GM19372 (cell line): ENCODE data around the gene PRKAR1B.

Experiments
- ATAC-seq: cut with Tn5 transposase; IDR thresholded peaks from one replicate; pipeline ENCODE4 v1.9.1; 2021; ENCODE audit warnings: mild to moderate bottlenecking, low read depth, moderate library complexity; ENCODE audit not compliant: unreplicated experiment

PRKAR1B gene

DNA sequence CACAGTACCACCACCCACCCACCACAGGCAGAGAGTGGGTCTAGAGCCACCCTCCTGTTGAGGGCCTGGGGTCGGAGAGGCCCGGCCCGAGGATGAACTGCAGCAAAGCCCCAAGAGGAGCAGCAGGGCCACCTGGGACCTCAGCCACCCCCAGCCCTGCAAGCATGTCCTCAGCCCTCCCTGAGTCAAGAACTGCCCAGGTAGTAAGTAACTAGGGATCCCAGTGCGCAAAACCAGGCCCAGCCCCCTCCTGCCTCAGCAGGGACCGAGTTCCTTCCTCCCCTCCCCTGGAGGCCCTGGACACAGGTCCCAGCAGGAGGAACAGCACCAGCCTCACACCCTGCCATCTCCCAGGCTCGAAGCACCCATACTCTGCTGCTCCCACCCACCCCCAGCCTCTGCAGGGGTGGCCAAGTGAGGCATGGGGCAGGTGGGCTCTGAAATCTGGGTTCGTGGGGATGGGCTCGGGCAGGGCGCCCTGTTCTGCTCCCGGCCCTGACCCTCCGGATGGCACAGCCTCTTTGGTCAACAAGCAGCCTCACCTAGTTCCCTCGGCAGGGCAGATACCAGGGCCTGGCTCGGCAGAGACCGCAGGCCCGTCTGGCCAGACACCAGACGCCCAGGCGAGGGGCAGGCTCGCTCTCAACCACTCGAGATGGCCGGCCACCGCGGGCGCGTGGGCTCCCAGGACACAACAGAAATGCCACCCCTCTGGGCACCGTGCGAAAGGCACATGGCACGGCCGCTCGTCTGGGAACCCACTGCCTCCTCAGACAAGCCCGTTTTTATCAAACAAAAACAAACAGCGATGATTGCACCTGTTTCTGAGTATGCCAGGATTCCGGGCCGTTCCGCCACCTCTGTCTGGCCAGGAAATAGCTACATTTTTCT is 222.6 kb downstream of the PRKAR1B start:
- ATAC-seq: no peak

DNA sequence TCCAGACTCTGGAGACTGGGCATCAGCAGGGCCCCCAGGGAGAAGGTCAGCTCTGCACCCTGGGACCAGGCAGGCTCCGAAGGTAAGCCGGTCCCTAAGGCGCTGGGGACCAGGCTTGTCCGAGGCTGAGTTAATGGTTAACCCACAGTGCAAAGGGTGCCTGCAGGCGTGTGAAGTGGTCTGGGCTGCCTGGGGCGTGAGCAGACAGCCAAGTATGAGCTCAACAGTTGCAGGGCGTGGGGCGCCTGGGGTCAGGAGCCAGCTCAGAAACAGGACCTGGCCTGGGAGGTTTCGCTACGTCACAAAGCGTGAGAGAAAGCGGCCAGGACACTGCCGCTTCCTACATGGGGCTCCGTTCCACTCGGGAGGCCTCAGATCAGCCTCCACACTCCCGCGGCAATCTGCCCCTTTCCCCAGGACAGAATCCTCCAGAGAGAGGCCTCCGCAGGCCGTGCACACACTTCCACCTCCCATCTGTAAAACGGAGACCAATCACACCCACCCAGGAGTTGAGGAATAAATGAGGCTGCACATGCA is 223.4 kb downstream of the PRKAR1B start:
- no peak for ATAC-seq

DNA sequence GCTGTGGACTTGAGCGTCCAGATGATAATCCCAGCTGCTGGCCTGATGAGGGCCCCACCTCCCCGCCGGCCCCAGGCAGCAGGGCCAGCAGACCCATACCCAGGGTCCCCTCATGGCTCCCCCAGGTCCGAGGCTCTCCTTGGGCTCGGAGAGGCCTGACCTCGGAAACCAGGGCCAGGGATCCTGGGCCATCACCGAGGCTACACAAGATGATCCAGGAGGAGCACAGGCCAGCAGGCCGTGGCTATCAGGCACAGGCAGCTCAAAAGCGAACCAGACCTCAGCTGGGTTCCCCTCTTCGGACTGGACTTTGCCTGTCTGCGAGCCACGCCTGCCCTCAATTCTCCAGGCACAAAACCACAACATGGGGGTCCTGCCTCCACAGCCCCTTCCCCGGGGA is 224.8 kb downstream of the PRKAR1B start:
- no peak for ATAC-seq

DNA sequence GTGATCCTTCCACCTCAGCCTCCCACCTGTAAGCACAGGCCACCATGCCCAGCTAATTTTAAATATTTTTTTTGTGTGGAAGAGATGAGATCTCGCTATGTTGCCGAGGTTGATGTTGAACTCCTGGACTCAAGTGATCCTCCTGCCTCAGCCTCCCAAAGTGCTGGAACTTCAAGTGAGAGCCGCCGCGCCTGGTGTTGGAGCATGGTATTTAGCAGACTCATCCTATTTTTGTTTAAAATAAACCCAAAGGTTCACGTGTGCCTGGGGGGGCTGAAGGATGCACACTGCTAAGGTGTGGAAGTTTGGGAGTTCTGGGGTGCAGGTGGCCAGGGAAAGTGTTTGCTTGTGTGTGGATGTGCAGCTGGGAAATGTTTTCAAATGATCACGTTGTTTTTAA is 225.6 kb downstream of the PRKAR1B start:
- no peak for ATAC-seq

DNA sequence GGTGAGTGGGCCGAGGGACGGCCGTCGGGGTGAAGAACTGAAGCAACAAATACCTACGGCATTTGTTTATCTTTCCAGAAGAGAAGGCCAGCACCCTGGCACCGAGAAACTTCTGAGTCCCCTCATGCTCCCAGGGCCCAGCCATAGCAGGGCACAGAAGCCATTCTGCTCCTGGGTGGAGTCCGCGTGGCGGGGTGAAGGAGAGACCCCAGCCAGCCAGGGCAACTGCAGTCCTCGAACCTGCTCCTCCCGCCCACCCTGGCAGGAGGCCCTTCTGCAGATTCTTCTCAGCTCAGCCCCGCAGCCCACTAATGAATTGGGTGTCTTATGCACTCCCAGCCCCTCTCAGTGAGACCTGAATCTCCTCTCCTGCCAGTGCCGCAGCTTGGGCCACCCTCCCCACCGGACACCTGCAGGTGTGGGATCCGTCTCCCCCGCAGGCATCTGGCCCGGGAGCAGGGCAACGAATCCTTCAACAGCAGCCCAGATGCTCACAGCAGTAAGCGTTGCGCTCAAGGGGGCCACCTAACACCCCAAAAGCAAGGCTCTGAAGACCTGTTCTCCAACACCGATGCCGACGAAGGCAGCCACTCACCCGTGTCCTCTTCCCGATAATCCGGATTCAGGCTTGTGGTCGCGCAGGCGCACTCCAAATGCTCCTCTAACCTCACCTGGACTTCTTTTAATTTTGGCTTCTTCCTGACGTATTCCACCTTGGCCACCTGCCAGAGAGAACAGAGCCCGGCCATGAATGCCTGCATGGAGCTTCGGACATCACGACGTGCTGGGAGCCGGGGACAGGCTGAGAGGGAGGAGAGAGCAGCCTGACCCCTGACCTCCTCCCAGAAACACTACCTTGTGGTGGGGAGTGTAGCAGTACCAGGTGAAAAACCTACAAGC is 226.3 kb downstream of the PRKAR1B start:
- no peak for ATAC-seq

DNA sequence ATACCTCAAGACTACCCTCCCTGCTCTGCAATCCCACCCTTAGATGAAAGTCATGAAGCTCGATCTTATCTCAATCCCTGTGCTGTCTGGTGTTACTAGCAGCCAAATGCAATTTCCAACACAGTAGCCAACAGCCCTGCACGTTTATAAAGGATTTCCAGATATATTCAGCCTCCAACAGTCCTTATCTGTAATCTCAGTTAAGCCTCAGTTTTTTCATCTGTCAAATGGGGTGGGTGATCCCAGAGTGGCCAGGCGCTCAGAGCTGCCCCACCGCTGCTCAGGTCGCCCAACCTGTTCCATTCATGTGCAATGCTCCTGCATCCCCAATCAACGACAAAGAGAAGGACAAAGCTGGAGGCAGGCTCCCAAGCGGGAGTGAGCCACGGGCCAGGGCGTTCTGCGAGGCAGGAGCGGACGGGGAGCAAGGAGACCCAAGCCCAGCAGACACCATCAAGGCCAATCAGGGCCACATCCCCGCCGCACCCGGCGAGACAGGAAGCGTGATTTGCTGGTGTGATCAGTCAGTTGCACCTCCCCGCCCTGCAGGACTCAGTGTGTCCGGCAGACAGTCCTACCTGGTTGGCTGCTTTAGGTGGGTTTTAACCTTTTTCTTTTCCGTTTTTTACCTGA is 227.1 kb downstream of the PRKAR1B start:
- ATAC-seq: no peak
